Stimulated activated naive B cell treated with anti-CD40 and anti-IgM and Interleukin-4, amounts not matched to agents 10 μg/mL and 1 μg/mL and 100 μg/mL, for 72 hours (primary cell): Measurements from ENCODE around the gene COQ9.
"Not testable (repeated sequence)": the region's sequence is repeated elsewhere in the genome, so short reads cannot be mapped to it uniquely, and the experiment has no call there.

Experiments
- ATAC-seq, 2 donors: fragments of 150-1000 bp; cut with Tn5 transposase; replicated peaks; 2 replicates each; pipeline ENCODE4 v1.10.0; 2021; ENCODE audit warnings: moderate library complexity in 1 of 2
- DNase-seq: peaks from one replicate; pipeline ENCODE4 v3.0.0; 2021
- H3K27ac Mint-ChIP-seq: one replicate; pipeline ENCODE4 v1.8.0; 2022; ENCODE audit warnings: mild to moderate bottlenecking, mixed read lengths
- H3K27me3 Mint-ChIP-seq, 2 donors: one replicate each; pipeline ENCODE4 v1.8.0; 2022; ENCODE audit warnings: mixed read lengths in 2 of 2
- H3K36me3 Mint-ChIP-seq, 2 donors: one replicate each; pipeline ENCODE4 v1.8.0; 2022; ENCODE audit warnings: mixed read lengths in 2 of 2, mild to moderate bottlenecking in 1 of 2
- H3K4me1 Mint-ChIP-seq, 2 donors: one replicate each; pipeline ENCODE4 v1.8.0; 2022; ENCODE audit warnings: mixed read lengths in 2 of 2, mild to moderate bottlenecking in 1 of 2
- H3K4me3 Mint-ChIP-seq, 2 donors: one replicate each; pipeline ENCODE4 v1.8.0; 2022; ENCODE audit warnings: mild to moderate bottlenecking in 2 of 2, mixed read lengths in 2 of 2, moderate library complexity in 1 of 2
- H3K9me3 Mint-ChIP-seq, 2 donors: one replicate each; pipeline ENCODE4 v1.8.0; 2022; ENCODE audit warnings: mixed read lengths in 2 of 2, mild to moderate bottlenecking in 1 of 2

Gene COQ9

GRCh38 chr16:57440551-57440950 is 6.7 kb upstream of the COQ9 start:
- H3K27me3 Mint-ChIP-seq, H3K27ac Mint-ChIP-seq, H3K4me3 Mint-ChIP-seq, DNase-seq, H3K9me3 Mint-ChIP-seq, ATAC-seq: not testable (repeated sequence)
- Mint-ChIP-seq H3K4me1 (peaks cover 0 to 11% of the 10 kb centered on the region in 2 donors), H3K36me3 (peaks cover 34 to 47% of the 10 kb centered on the region in 2 donors)

GRCh38 chr16:57444711-57445110 is 2.6 kb upstream of the COQ9 start:
- peaks cover 0 to 7% of the 10 kb centered on the region in 2 donors for H3K9me3 Mint-ChIP-seq
- peaks cover 8 to 35% of the 10 kb centered on the region in 2 donors for H3K4me1 Mint-ChIP-seq
- ATAC-seq: no peak
- H3K27ac Mint-ChIP-seq: no peak overlapping the region
- no peaks in the 10 kb centered on the region for H3K27me3 Mint-ChIP-seq
- H3K4me3 Mint-ChIP-seq: no peak overlapping the region
- peaks cover 15 to 30% of the 10 kb centered on the region in 2 donors for H3K36me3 Mint-ChIP-seq
- no peak for DNase-seq

DNA sequence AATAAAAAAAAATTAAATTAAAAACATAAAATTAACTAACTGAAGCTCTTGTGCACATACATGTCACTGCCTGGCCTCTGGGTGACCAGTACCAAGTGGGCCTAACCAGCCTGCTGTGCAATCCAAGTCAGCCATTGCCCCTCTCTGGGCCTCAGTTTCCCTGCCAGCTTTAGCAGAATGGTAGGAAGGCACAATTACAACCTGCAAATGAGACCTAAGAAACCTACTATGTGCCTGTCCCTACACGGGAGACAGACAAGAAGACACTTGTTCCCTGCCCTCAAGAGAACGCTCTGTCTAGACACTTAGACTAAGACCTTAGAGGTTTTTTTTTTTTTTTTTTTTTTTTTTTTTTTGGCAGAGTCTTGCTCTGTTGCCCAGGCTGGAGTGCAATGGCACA is 1.8 kb upstream of the COQ9 start:
- ATAC-seq: no peak
- H3K4me3 Mint-ChIP-seq: no peak overlapping the region
- H3K9me3 Mint-ChIP-seq: peaks cover 0 to 4% of the 10 kb centered on the region in 2 donors
- peaks cover 8 to 35% of the 10 kb centered on the region in 2 donors for H3K4me1 Mint-ChIP-seq
- peaks cover 7 to 24% of the 10 kb centered on the region in 2 donors for H3K36me3 Mint-ChIP-seq
- DNase-seq: no peak
- H3K27ac Mint-ChIP-seq: no peak overlapping the region
- no peaks in the 10 kb centered on the region for H3K27me3 Mint-ChIP-seq

- H3K36me3 Mint-ChIP-seq: peaks cover 3 to 18% of the 10 kb centered on the region in 2 donors
- peaks cover 8 to 35% of the 10 kb centered on the region in 2 donors for H3K4me1 Mint-ChIP-seq
- ATAC-seq (peak; percentile 66), DNase-seq (peak; percentile 45)
- peaks cover 0 to under 1% of the 10 kb centered on the region in 2 donors for H3K9me3 Mint-ChIP-seq
- peak overlapping the region; percentile 96 to 98 for H3K4me3 Mint-ChIP-seq
- peak overlapping the region; percentile 97 for H3K27ac Mint-ChIP-seq
- H3K27me3 Mint-ChIP-seq: no peaks in the 10 kb centered on the region
Observed at GRCh38 chr16:57446531-57447185, 621 bp upstream of the COQ9 start.

- Mint-ChIP-seq H3K4me1 (peaks cover 5 to 13% of the 10 kb centered on the region in 2 donors), H3K9me3 (no peaks in the 10 kb centered on the region), H3K27me3 (no peaks in the 10 kb centered on the region), H3K4me3 (no peak overlapping the region), H3K27ac (no peak overlapping the region), H3K36me3 (peaks cover 28 to 54% of the 10 kb centered on the region in 2 donors)
- DNase-seq (no peak), ATAC-seq (no peak)
Observed at GRCh38 chr16:57452021-57452420, 4.7 kb downstream of the COQ9 start.

- peak; percentile 85 for DNase-seq
- Mint-ChIP-seq H3K27ac (peak within 1 kb of the TSS; percentile 100), H3K9me3 (no peaks in the 10 kb centered on the region), H3K36me3 (peaks cover 25 to 53% of the 10 kb centered on the region in 2 donors), H3K4me1 (peaks cover 24 to 32% of the 10 kb centered on the region in 2 donors), H3K27me3 (no peaks in the 10 kb centered on the region), H3K4me3 (peak within 1 kb of the TSS; percentile 90 to 100)
- ATAC-seq: peak; percentile 98 to 99
Observed at GRCh38 chr16:57462209-57462977, 15.1 kb downstream of the COQ9 start, which contains the start of gene POLR2C. Gene POLR2C, plus strand, starts transcription at chr16:57462679. Its CDS starts 46 bp downstream, at chr16:57462725.

GRCh38 chr16:57462978-57463362 is 15.7 kb downstream of the COQ9 start:
- Mint-ChIP-seq H3K4me1 (peaks cover 24 to 33% of the 10 kb centered on the region in 2 donors), H3K36me3 (peaks cover 29 to 56% of the 10 kb centered on the region in 2 donors), H3K9me3 (no peaks in the 10 kb centered on the region), H3K4me3 (peak overlapping the region; percentile 90 to 100), H3K27me3 (no peaks in the 10 kb centered on the region), H3K27ac (peak overlapping the region; percentile 100)
- peak; percentile 47 to 49 for ATAC-seq
- no peak for DNase-seq

- peak overlapping the region; percentile 6 for H3K27ac Mint-ChIP-seq
- no peak overlapping the region for H3K4me3 Mint-ChIP-seq
- peaks cover 40 to 66% of the 10 kb centered on the region in 2 donors for H3K36me3 Mint-ChIP-seq
- no peaks in the 10 kb centered on the region for H3K27me3 Mint-ChIP-seq
- no peak for ATAC-seq
- DNase-seq: no peak
- no peaks in the 10 kb centered on the region for H3K9me3 Mint-ChIP-seq
- peaks cover 26 to 38% of the 10 kb centered on the region in 2 donors for H3K4me1 Mint-ChIP-seq
Observed at GRCh38 chr16:57464523-57464922, 17.2 kb downstream of the COQ9 start.

DNA sequence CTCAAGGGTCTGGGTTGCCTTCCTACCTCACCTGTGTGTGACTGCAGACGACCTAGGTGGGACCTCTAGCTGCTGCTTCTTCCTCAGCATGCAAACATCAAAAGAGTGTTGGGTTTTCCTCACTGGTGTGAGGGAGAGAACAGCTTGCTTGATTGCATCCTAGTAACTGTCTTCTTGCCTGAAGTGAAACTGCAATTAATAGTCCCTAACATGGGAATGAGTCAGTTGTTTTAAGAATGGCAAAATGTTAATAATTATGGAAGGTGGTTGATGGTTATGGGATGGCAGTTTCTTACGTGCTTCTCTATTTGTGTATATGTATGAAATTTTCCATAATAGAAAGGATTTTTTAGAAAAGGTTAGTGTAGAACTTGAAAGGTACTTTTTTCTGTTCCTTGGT is 21.1 kb downstream of the COQ9 start:
- ATAC-seq (no peak), DNase-seq (no peak)
- H3K27me3 Mint-ChIP-seq: no peaks in the 10 kb centered on the region
- peaks cover 41 to 61% of the 10 kb centered on the region in 2 donors for H3K36me3 Mint-ChIP-seq
- H3K4me3 Mint-ChIP-seq: no peak overlapping the region
- H3K27ac Mint-ChIP-seq: peak overlapping the region; percentile 70
- peaks cover 19 to 31% of the 10 kb centered on the region in 2 donors for H3K4me1 Mint-ChIP-seq
- no peaks in the 10 kb centered on the region for H3K9me3 Mint-ChIP-seq

- no peak overlapping the region for H3K27ac Mint-ChIP-seq
- no peaks in the 10 kb centered on the region for H3K27me3 Mint-ChIP-seq
- H3K9me3 Mint-ChIP-seq: no peaks in the 10 kb centered on the region
- DNase-seq: no peak
- H3K4me1 Mint-ChIP-seq: peaks cover 15 to 25% of the 10 kb centered on the region in 2 donors
- H3K36me3 Mint-ChIP-seq: peaks cover 43 to 63% of the 10 kb centered on the region in 2 donors
- no peak overlapping the region for H3K4me3 Mint-ChIP-seq
- no peak for ATAC-seq
Observed at GRCh38 chr16:57469046-57469445, 21.8 kb downstream of the COQ9 start.

- Mint-ChIP-seq H3K4me1 (peaks cover 10 to 16% of the 10 kb centered on the region in 2 donors), H3K27ac (peak overlapping the region; percentile 65), H3K27me3 (no peaks in the 10 kb centered on the region), H3K4me3 (no peak overlapping the region), H3K9me3 (no peaks in the 10 kb centered on the region), H3K36me3 (peaks cover 38 to 54% of the 10 kb centered on the region in 2 donors)
- DNase-seq (no peak), ATAC-seq (no peak)
Observed at GRCh38 chr16:57469917-57470470, 22.7 kb downstream of the COQ9 start.

DNA sequence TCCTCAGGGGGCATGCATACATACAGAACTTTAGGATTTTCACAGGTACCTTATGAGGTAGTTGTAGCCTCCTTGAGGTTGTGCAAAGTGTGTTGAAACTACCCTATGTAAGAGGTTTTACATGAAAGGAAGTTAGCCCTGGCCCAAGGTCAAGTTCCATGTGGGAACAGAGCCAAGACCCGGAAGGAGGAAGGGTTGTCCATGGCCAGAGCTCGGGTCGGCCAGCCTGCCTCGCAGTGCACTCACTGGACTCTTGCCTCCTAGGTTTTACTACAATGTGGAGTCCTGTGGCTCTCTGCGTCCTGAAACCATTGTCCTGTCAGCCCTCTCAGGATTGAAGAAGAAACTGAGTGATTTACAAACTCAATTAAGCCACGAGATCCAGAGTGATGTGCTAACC is 23.4 kb downstream of the COQ9 start:
- Mint-ChIP-seq H3K4me1 (peaks cover 13 to 20% of the 10 kb centered on the region in 2 donors), H3K9me3 (no peaks in the 10 kb centered on the region), H3K4me3 (no peak overlapping the region), H3K27ac (no peak overlapping the region), H3K27me3 (no peaks in the 10 kb centered on the region), H3K36me3 (peaks cover 37 to 47% of the 10 kb centered on the region in 2 donors)
- ATAC-seq (no peak), DNase-seq (no peak)

GRCh38 chr16:57471209-57471608 is 23.9 kb downstream of the COQ9 start:
- Mint-ChIP-seq H3K4me3 (no peak overlapping the region), H3K27ac (no peak overlapping the region), H3K36me3 (peaks cover 33 to 42% of the 10 kb centered on the region in 2 donors), H3K9me3 (no peaks in the 10 kb centered on the region), H3K4me1 (peaks cover 14 to 20% of the 10 kb centered on the region in 2 donors), H3K27me3 (no peaks in the 10 kb centered on the region)
- ATAC-seq (no peak), DNase-seq (no peak)

DNA sequence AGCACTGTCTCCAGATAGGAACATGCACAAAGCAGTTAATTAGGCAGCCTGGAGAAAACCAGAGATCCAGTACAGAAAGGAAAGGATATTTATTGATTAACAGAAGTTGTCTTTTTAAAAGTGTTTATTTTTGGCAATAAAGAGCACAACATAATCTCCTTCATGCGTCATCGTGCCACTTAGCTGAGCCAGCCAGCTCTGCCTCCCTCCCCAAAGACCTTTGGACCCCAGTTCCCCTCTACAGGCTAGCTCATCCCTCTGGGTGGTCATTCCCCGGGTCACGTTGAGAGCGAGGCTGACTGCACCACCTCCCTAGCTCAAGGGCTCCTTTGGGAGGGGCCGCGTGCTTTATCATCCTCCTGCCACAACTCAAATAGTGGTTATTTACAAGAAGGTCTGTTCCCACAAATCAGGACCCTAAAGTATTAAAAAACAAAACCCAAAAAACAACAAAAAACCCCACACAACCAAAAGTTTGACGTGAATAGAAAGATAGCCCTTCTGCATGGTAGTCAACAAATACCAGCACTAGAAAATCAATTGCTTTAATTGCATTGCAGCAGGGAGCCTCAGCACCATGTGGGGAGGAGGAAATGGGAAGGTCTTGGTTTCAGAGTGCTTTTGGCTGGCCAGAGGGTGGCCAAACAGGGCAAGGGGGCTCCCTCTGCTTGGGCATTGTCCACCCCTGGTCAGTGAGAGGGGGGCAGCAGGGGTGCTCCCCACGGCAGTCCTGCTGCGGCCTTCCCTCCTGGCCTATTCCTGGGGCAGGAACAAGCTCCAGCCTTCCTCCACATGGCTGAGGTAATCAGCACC is 24.8 kb downstream of the COQ9 start:
- Mint-ChIP-seq H3K9me3 (no peaks in the 10 kb centered on the region), H3K4me3 (no peak overlapping the region), H3K36me3 (peaks cover 33 to 40% of the 10 kb centered on the region in 2 donors), H3K4me1 (peaks cover 17 to 27% of the 10 kb centered on the region in 2 donors), H3K27me3 (no peaks in the 10 kb centered on the region), H3K27ac (peak overlapping the region; percentile 65)
- ATAC-seq (no peak), DNase-seq (no peak)
